ENCODE data around the gene LTBP1.

Gene LTBP1

GRCh38 chr2:33008716-33009115 is 62.0 kb downstream of the LTBP1 start:
- no peak for DNase-seq (ENCODE audit: low read depth in 2 of 2)

- no peak for DNase-seq (ENCODE audit: low read depth in 2 of 2)
Observed at GRCh38 chr2:33009249-33009648, 62.5 kb downstream of the LTBP1 start.

- no peak for DNase-seq (ENCODE audit: low read depth in 2 of 2)
Observed at GRCh38 chr2:33011373-33011772, 64.6 kb downstream of the LTBP1 start.

DNA sequence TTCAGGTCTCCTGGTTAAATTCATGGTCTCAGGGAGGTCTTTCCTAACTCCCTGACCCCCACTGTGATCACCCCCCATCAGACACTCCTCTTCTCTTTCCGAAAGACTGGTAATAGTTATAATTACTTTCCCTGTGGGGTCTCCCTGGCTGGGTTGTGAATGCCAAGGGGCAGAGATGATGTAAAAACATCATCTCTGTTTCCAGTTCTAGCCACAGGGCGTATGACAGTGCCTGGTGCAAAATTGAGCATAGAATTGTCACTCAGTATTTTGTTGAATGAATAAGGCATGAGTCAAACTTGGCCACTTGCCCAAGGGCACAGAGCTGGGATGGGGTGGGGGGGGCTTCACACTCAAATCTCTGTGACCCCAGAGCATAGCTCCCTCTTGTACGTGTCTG is 65.2 kb downstream of the LTBP1 start:
- no peak for DNase-seq (ENCODE audit: low read depth in 2 of 2)

DNA sequence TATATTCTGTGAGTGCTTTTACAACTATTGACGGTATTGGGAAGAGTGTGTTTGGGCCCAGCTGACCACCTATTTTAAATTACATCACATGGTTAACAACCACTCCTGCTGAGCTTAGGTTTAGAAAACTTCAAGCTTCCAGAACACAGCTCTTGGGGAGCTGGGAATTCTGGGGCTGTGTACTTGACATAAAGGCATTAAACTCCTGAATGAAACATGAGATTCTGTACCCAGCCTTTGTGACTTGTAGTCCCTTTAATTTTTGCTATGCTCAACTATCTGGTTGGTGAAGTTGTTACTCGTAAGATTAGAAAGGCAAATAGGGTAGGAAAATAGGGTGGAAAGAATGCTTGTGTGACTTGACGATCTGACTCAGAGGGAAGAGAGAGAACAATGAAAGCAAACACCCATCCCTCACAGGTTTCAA is 66.9 kb downstream of the LTBP1 start:
- no peak for DNase-seq (ENCODE audit: low read depth in 2 of 2)

DNA sequence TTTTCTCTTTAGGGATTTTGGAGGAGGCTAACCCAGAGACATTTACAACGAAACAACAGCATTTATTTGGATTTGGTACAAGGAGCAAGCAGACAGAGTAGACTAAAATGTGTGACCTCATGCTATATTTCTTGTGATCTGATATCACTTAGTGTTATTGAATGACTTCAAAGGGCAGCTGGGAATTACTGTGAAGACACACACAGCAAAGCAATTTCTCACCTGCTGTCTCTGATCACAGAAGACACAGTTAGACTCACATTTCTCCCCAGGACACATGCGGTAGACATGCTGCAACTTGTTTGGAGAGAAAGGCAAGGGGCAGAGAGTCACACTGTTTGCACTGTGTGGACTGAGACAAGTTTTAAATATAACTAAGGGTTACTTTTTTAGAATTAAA is 67.5 kb downstream of the LTBP1 start:
- no peak for DNase-seq (ENCODE audit: low read depth in 2 of 2)

GRCh38 chr2:33015421-33016142 is 68.8 kb downstream of the LTBP1 start:
- no peak for DNase-seq (ENCODE audit: low read depth in 2 of 2)

- DNase-seq (ENCODE audit: low read depth in 2 of 2): no peak
Observed at GRCh38 chr2:33018271-33018670, 71.5 kb downstream of the LTBP1 start.

GRCh38 chr2:33019796-33020195 is 73.0 kb downstream of the LTBP1 start:
- DNase-seq (ENCODE audit: low read depth in 2 of 2): no peak

- no peak for DNase-seq (ENCODE audit: low read depth in 2 of 2)
Observed at GRCh38 chr2:33020883-33021282, 74.1 kb downstream of the LTBP1 start.

DNA sequence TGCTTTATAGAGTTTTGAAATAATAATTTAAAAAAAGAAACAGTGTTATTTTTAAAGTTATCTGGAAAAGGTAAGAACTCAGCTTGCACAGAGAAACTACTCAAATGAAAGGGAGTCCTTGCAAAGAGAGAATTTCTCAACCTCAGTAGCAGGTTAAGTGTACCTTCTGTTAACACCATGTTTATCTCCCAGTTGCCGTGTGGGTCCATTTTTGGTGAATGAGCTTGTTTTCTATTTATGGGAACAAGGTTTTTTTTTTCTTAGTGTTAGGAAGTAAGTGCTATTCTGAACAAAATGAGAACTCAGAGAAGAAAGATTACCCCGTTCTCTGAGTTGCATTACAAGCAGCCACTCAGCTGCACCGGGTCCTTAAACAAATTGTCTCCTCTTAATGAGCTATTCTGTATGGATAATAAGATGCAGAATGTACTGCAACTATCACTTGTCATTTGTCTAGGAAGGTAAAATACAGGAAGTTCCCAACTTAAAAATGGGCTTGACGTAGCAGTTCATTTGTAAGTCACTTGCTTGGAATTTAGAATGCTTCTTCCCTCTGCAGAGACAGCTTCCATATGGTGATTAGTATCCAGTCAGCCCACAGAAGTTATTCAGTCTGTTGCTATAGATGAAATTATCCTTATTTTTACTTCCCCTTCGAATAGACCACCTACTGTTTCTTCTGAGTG is 74.9 kb downstream of the LTBP1 start:
- no peak for DNase-seq (ENCODE audit: low read depth in 2 of 2)

- no peak for DNase-seq (ENCODE audit: low read depth in 2 of 2)
Observed at GRCh38 chr2:33022395-33022985, 75.7 kb downstream of the LTBP1 start.

DNA sequence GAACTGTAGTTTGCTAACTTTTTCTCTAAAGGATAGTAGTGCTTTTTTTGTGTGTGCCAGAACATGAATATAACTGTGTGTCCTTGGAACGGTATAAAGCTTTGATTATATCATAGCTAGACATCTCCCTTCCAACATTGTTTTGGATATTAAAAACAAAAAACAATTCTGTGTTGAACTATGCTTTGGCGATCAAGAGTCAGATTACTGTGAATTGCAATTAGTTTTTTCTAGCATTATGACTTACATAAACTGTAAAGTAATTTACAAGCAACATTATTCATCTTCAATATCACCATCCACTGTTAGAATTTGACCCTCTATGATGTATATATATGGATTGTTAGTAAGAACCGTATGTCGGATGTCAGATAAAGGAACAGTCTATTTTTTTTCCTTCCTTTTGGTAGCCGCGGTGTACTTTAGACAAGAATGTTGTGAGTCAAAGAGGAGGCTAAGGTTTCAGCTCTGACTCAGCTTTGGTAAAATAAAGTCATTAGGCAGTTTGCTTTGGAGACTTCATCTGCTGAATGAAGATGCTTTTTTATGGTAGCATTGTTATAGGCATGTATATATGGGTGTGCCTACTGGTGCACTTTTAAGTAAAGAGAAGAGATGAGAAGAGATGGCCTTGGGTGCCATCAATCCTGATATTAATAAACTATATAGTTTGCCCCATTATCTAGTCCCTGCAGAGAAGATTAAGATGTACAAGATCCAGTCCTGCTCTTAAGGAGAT is 76.4 kb downstream of the LTBP1 start:
- no peak for DNase-seq (ENCODE audit: low read depth in 2 of 2)

GRCh38 chr2:33023728-33024500 is 77.2 kb downstream of the LTBP1 start:
- no peak for DNase-seq (ENCODE audit: low read depth in 2 of 2)

GRCh38 chr2:33024758-33025157 is 78.0 kb downstream of the LTBP1 start:
- DNase-seq (ENCODE audit: low read depth in 2 of 2): no peak

- DNase-seq (ENCODE audit: low read depth in 2 of 2): no peak
Observed at GRCh38 chr2:33029459-33029858, 82.7 kb downstream of the LTBP1 start.

- DNase-seq (ENCODE audit: low read depth in 2 of 2): no peak
Observed at GRCh38 chr2:33029926-33030325, 83.2 kb downstream of the LTBP1 start.

GRCh38 chr2:33030326-33030725 is 83.6 kb downstream of the LTBP1 start:
- DNase-seq (ENCODE audit: low read depth in 2 of 2): no peak

DNA sequence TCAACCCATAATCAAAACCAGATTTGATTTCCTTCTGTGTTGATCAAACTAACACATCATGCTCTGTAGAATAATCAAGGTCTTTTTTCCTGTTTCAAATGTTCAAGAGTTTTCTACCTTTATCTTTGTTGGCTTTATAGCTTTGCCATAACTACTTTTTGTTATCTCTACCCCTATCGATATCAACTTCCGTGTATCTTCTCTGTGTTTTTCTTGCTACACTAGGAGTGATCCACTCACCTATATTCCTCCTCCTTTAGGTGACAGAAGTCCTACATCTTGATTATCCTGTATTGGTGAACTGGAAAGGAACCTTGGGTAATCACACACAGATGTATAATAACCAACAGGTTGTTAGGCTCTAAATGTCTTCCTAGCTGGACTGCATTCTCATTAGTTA is 85.5 kb downstream of the LTBP1 start:
- DNase-seq (ENCODE audit: low read depth in 2 of 2): no peak

GRCh38 chr2:33033606-33034081 is 86.9 kb downstream of the LTBP1 start:
- DNase-seq (ENCODE audit: low read depth in 2 of 2): no peak

DNA sequence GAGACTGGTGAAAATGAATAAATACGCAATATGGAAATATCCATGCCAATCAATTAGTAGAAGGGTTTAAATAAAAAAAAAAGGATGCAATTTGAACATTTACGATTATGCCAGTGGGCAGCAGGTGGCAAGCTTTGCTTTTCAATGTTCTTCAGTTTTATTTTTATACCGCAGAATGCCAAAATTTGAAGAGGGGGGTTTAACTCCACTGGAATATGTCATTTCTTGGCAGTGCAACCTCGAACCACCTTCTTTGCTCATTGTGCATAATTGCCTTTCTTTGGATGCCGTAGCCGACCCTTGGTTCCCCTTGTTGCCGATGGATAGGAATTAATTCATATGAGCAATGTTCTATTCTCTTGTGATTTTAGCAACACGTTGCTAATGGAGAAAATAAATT is 88.0 kb downstream of the LTBP1 start:
- DNase-seq (ENCODE audit: low read depth in 2 of 2): no peak

DNA sequence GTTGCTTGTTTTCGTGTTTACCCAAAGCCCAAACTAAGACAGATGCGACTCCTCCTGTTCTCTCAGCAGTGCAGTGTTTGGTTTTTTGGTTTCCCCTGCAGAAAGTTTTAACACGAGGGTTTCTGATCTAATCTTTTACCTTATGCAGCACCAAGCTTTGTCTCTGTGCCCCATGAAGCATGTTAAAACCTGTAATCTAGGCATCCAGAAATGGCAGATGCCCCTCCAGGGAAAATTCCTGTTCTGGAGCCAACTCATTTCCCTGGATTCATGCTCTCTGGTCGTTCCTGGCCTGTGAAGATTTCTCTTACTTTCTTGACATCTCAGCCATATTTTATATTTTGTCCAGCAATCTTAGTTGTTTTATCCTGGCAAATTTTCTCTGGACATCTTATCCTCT is 91.5 kb downstream of the LTBP1 start:
- no peak for DNase-seq (ENCODE audit: low read depth in 2 of 2)

All from stimulated activated CD8-positive, alpha-beta memory T cell treated with anti-CD3 and anti-CD28 coated beads, Interleukin-7, amount 100 ng/mL, for 1 hour (primary cell).